HepG2 (cell line): Measurements from ENCODE around the gene PTGIR.

Source experiments
- CAMTA2 ChIP-seq: sonication (generic); formaldehyde crosslinking; IDR thresholded peaks from 2 replicates; pipeline ENCODE4 v1.4.0; 2020; ENCODE audit warnings: mild to moderate bottlenecking, missing genetic modification reagents, borderline replicate concordance
- EZH2 ChIP-seq: conservative IDR thresholded peaks from 2 replicates; pipeline ENCODE4 v1.6.1; 2012; ENCODE audit warnings: mild to moderate bottlenecking, low read depth, low read length, moderate library complexity
- GABPA ChIP-seq, 2 experiments: IDR thresholded peaks; 2 replicates each; pipeline ENCODE4 v1.6.1; 2011 to 2016; ENCODE audit warnings: low read depth in 2 of 2, low read length in 1 of 2, missing biosample characterization in 1 of 2, missing genetic modification characterization in 1 of 2
- IKZF1 ChIP-seq: fragments of 450-650 bp; IDR thresholded peaks from 2 replicates; pipeline ENCODE4 v1.7.1; 2016
- MAF1 ChIP-seq: sonication (generic); formaldehyde crosslinking; IDR thresholded peaks from 2 replicates; pipeline ENCODE4 v1.5.0; 2020; ENCODE audit warnings: missing genetic modification reagents, borderline replicate concordance
- MYC ChIP-seq: sonication (generic); formaldehyde crosslinking; IDR thresholded peaks from 2 replicates; pipeline ENCODE4 v1.9.0; 2021; ENCODE audit warnings: missing genetic modification reagents, borderline replicate concordance
- TBL1XR1 ChIP-seq: fragments of 150-350 bp; IDR thresholded peaks from 2 replicates; pipeline ENCODE4 v1.6.1; 2014; ENCODE audit warnings: borderline replicate concordance, low read length; ENCODE audit not compliant: partially characterized antibody
- TF ChIP-seq, protein P1 (sequence below): conservative IDR thresholded peaks from 2 replicates; pipeline ENCODE4 v1.6.1; 2018; ENCODE audit warnings: missing genetic modification reagents
- TF ChIP-seq, protein P2 (sequence below): sonication (generic); formaldehyde crosslinking; IDR thresholded peaks from 2 replicates; pipeline ENCODE4 v1.5.0; 2020; ENCODE audit warnings: mild to moderate bottlenecking, missing genetic modification reagents, moderate library complexity
- TF ChIP-seq, protein P3 (sequence below): sonication (generic); formaldehyde crosslinking; IDR thresholded peaks from 2 replicates; pipeline ENCODE4 v1.4.0; 2020; ENCODE audit warnings: missing genetic modification reagents

DNA sequence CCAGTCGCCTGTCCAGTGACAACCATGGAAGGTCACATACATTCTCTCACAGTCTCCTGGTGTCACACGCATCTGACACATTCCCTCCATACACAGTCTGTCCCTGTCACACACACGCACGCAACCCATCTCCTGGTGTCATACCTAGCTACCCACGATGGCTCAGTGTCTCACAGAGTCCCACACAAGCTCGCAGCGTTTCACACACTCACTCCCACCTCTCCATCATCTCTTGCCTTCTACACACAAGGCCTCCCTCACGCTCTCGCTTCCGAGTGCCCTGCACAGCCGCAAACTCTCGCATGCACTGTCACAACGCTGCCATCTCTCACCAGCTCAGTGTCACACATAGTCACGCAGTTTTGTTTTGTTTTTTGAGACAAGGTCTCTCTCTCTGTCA, 12.3 kb upstream of the PTGIR start:
- TF ChIP-seq GABPA (IDR thresholded peaks at IDR 0.05; ENCODE audit: low read depth, low read length) (no peak), GABPA (CRISPR knock-in tag; IDR thresholded peaks at IDR 0.05; ENCODE audit: low read depth) (no peak), CAMTA2 (CRISPR knock-in tag) (no peak), IKZF1 (no peak), MAF1 (CRISPR knock-in tag) (no peak), TBL1XR1 (no peak), MYC (CRISPR knock-in tag) (no peak), EZH2 (no peak)
- TF ChIP-seq, protein P1, sequence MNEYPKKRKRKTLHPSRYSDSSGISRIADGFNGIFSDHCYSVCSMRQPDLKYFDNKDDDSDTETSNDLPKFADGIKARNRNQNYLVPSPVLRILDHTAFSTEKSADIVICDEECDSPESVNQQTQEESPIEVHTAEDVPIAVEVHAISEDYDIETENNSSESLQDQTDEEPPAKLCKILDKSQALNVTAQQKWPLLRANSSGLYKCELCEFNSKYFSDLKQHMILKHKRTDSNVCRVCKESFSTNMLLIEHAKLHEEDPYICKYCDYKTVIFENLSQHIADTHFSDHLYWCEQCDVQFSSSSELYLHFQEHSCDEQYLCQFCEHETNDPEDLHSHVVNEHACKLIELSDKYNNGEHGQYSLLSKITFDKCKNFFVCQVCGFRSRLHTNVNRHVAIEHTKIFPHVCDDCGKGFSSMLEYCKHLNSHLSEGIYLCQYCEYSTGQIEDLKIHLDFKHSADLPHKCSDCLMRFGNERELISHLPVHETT (CRISPR knock-in tag), result no peak
- TF ChIP-seq, protein P2, sequence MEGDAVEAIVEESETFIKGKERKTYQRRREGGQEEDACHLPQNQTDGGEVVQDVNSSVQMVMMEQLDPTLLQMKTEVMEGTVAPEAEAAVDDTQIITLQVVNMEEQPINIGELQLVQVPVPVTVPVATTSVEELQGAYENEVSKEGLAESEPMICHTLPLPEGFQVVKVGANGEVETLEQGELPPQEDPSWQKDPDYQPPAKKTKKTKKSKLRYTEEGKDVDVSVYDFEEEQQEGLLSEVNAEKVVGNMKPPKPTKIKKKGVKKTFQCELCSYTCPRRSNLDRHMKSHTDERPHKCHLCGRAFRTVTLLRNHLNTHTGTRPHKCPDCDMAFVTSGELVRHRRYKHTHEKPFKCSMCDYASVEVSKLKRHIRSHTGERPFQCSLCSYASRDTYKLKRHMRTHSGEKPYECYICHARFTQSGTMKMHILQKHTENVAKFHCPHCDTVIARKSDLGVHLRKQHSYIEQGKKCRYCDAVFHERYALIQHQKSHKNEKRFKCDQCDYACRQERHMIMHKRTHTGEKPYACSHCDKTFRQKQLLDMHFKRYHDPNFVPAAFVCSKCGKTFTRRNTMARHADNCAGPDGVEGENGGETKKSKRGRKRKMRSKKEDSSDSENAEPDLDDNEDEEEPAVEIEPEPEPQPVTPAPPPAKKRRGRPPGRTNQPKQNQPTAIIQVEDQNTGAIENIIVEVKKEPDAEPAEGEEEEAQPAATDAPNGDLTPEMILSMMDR (CRISPR knock-in tag), result no peak
- TF ChIP-seq, protein P3, sequence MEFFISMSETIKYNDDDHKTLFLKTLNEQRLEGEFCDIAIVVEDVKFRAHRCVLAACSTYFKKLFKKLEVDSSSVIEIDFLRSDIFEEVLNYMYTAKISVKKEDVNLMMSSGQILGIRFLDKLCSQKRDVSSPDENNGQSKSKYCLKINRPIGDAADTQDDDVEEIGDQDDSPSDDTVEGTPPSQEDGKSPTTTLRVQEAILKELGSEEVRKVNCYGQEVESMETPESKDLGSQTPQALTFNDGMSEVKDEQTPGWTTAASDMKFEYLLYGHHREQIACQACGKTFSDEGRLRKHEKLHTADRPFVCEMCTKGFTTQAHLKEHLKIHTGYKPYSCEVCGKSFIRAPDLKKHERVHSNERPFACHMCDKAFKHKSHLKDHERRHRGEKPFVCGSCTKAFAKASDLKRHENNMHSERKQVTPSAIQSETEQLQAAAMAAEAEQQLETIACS (CRISPR knock-in tag), result no peak
